ENCODE measurements around the gene ZNF524. TPM values are rescaled to one million over a fixed set of nuclear protein-coding genes. Genes with fewer than 3 reads are reported as not detected.
A peak's percentile ranks its signal among the peaks of the same experiment; 100 is the strongest.

Gene ZNF524
- total RNA-seq, 1 donor from 2014 or later, result 6.3 TPM

DNA sequence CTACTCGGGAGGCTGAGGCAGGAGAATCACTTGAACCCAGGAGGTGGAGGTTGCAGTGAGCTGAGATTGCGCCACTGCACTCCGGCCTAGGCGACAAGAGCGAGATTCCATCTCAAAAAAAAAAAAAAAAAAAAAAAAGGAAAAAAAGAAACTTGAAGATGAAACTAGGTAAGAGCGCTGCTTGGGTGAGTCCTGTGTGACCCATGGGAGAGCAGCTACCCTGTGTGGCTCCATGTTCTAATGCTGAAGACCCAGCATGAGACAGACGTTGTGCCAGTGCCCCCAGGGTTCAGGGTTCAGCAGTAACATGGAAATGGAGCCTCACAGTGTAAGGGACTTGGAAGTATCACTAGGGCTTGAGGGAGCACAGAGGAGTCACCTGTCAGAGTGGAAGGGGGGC is 18.3 kb downstream of the ZNF524 start:
- Histone ChIP-seq H3K9ac (ENCODE audit: low read length) (no peak overlapping the region), H3K27me3 (ENCODE audit: insufficient read depth, low read length) (no peaks in the 10 kb centered on the region), H3K27ac (ENCODE audit: low read depth, low read length) (no peak overlapping the region), H3K79me2 (ENCODE audit: insufficient read depth, low read length) (peaks cover 7% of the 10 kb centered on the region), H3K36me3 (ENCODE audit: insufficient read depth, low read length) (no peaks in the 10 kb centered on the region), H4K20me1 (ENCODE audit: insufficient read depth, low read length) (peaks cover 12% of the 10 kb centered on the region), H2AFZ (ENCODE audit: low read depth, low read length) (no peak overlapping the region), H3K4me3 (ENCODE audit: insufficient read depth, low read depth, low read length) (no peak overlapping the region), H3K4me1 (ENCODE audit: insufficient read depth, low read length) (no peaks in the 10 kb centered on the region), H3K4me2 (ENCODE audit: low read length) (no peak overlapping the region), H3K9me3 (ENCODE audit: insufficient read depth, low read depth, low read length) (no peaks in the 10 kb centered on the region)
- no peak for FAIRE-seq
- no peak for DNase-seq (ENCODE audit: low read depth)
- H3K27ac Mint-ChIP-seq (ENCODE audit: unreplicated experiment), result no peak overlapping the region
- no peaks in the 10 kb centered on the region for H3K9me3 Mint-ChIP-seq (ENCODE audit: unreplicated experiment)
- H3K27me3 Mint-ChIP-seq (ENCODE audit: low read depth, unreplicated experiment), result no peaks in the 10 kb centered on the region
- H3K4me1 Mint-ChIP-seq (ENCODE audit: low read depth, unreplicated experiment), result peaks cover 6% of the 10 kb centered on the region
- no peak overlapping the region for H3K4me3 Mint-ChIP-seq (ENCODE audit: unreplicated experiment)
- TF ChIP-seq EZH2 (IDR thresholded peaks at IDR 0.05; ENCODE audit: insufficient read depth, low read length), result no peak
- TF ChIP-seq CTCF (IDR thresholded peaks at IDR 0.05; ENCODE audit: insufficient read depth, low read depth, low read length), result no peak
- peaks cover 6% of the 10 kb centered on the region for H3K36me3 Mint-ChIP-seq (ENCODE audit: low read depth, unreplicated experiment)

GRCh38 chr19:55619286-55619685 is 19.2 kb downstream of the ZNF524 start:
- Histone ChIP-seq H2AFZ (ENCODE audit: low read depth, low read length) (no peak overlapping the region), H3K4me3 (ENCODE audit: insufficient read depth, low read depth, low read length) (no peak overlapping the region), H3K4me2 (ENCODE audit: low read length) (no peak overlapping the region), H3K4me1 (ENCODE audit: insufficient read depth, low read length) (no peaks in the 10 kb centered on the region), H3K27ac (ENCODE audit: low read depth, low read length) (no peak overlapping the region), H3K79me2 (ENCODE audit: insufficient read depth, low read length) (peaks cover 12% of the 10 kb centered on the region), H3K9me3 (ENCODE audit: insufficient read depth, low read depth, low read length) (no peaks in the 10 kb centered on the region), H4K20me1 (ENCODE audit: insufficient read depth, low read length) (peaks cover 17% of the 10 kb centered on the region), H3K27me3 (ENCODE audit: insufficient read depth, low read length) (no peaks in the 10 kb centered on the region), H3K36me3 (ENCODE audit: insufficient read depth, low read length) (no peaks in the 10 kb centered on the region), H3K9ac (ENCODE audit: low read length) (no peak overlapping the region)
- no peak for FAIRE-seq
- Mint-ChIP-seq H3K4me3 (ENCODE audit: unreplicated experiment) (no peak overlapping the region), H3K27me3 (ENCODE audit: low read depth, unreplicated experiment) (no peaks in the 10 kb centered on the region), H3K36me3 (ENCODE audit: low read depth, unreplicated experiment) (peaks cover 8% of the 10 kb centered on the region), H3K4me1 (ENCODE audit: low read depth, unreplicated experiment) (peaks cover 6% of the 10 kb centered on the region), H3K27ac (ENCODE audit: unreplicated experiment) (peak overlapping the region; percentile 1), H3K9me3 (ENCODE audit: unreplicated experiment) (no peaks in the 10 kb centered on the region)
- no peak for TF ChIP-seq CTCF (IDR thresholded peaks at IDR 0.05; ENCODE audit: insufficient read depth, low read depth, low read length)
- TF ChIP-seq EZH2 (IDR thresholded peaks at IDR 0.05; ENCODE audit: insufficient read depth, low read length), result no peak
- no peak for DNase-seq (ENCODE audit: low read depth)

GRCh38 chr19:55620410-55621204 is 20.5 kb downstream of the ZNF524 start:
- Histone ChIP-seq H3K9me3 (ENCODE audit: insufficient read depth, low read depth, low read length) (no peaks in the 10 kb centered on the region), H3K27ac (ENCODE audit: low read depth, low read length) (no peak overlapping the region), H3K79me2 (ENCODE audit: insufficient read depth, low read length) (peaks cover 12% of the 10 kb centered on the region), H3K4me2 (ENCODE audit: low read length) (no peak overlapping the region), H3K9ac (ENCODE audit: low read length) (no peak overlapping the region), H3K4me1 (ENCODE audit: insufficient read depth, low read length) (no peaks in the 10 kb centered on the region), H3K27me3 (ENCODE audit: insufficient read depth, low read length) (no peaks in the 10 kb centered on the region), H4K20me1 (ENCODE audit: insufficient read depth, low read length) (peaks cover 17% of the 10 kb centered on the region), H2AFZ (ENCODE audit: low read depth, low read length) (no peak overlapping the region), H3K36me3 (ENCODE audit: insufficient read depth, low read length) (no peaks in the 10 kb centered on the region), H3K4me3 (ENCODE audit: insufficient read depth, low read depth, low read length) (no peak overlapping the region)
- DNase-seq (ENCODE audit: low read depth), result no peak
- TF ChIP-seq CTCF (IDR thresholded peaks at IDR 0.05; ENCODE audit: insufficient read depth, low read depth, low read length) (no peak), EZH2 (IDR thresholded peaks at IDR 0.05; ENCODE audit: insufficient read depth, low read length) (no peak)
- peak overlapping the region; percentile 53 for H3K27ac Mint-ChIP-seq (ENCODE audit: unreplicated experiment)
- H3K4me1 Mint-ChIP-seq (ENCODE audit: low read depth, unreplicated experiment), result peaks cover 6% of the 10 kb centered on the region
- H3K4me3 Mint-ChIP-seq (ENCODE audit: unreplicated experiment), result no peak overlapping the region
- H3K27me3 Mint-ChIP-seq (ENCODE audit: low read depth, unreplicated experiment), result no peaks in the 10 kb centered on the region
- H3K36me3 Mint-ChIP-seq (ENCODE audit: low read depth, unreplicated experiment), result peaks cover 8% of the 10 kb centered on the region
- peak; percentile 34 for FAIRE-seq
- no peaks in the 10 kb centered on the region for H3K9me3 Mint-ChIP-seq (ENCODE audit: unreplicated experiment)
